Urinary bladder (tissue), 4 donors: Measurements from ENCODE around the gene NUMBL. TPM values are rescaled to one million over a fixed set of nuclear protein-coding genes. Genes with fewer than 3 reads are reported as not detected.

Source experiments
- DNase-seq: peaks from one replicate; pipeline ENCODE4 v3.0.0-alpha.2; 2015; ENCODE audit errors: extremely low spot score
- H3K27ac ChIP-seq: one replicate; pipeline ENCODE4 v1.5.1; 2013; ENCODE audit warnings: low read depth, mild to moderate bottlenecking, moderate library complexity
- H3K36me3 ChIP-seq: one replicate; pipeline ENCODE4 v1.6.1; 2013; ENCODE audit warnings: mild to moderate bottlenecking, moderate library complexity; ENCODE audit not compliant: insufficient read depth
- H3K4me1 ChIP-seq: one replicate; pipeline ENCODE4 v1.6.1; 2013; ENCODE audit warnings: mild to moderate bottlenecking, moderate library complexity; ENCODE audit not compliant: insufficient read depth
- H3K4me3 ChIP-seq: one replicate; pipeline ENCODE4 v1.5.1; 2013; ENCODE audit warnings: low read depth, low read length
- WGBS: extraction: QIAGEN DNeasy Blood & Tissue Kit; methylation state at CpG from one replicate; pipeline ENCODE4 v1.1.7; 2013; 5-methylcytosine and 5-hydroxymethylcytosine counted together
- polyA plus RNA-seq: library from polyadenylated mRNA; stranded (reverse); fragments of 200-250 nt; gene quantifications from one replicate; pipeline ENCODE4 v1.2.3, GENCODE V29; 2013
- small RNA-seq: library from RNA; depleted of rRNA; stranded (forward); fragments of <200 nt; gene quantifications from one replicate; pipeline ENCODE3, GENCODE V24; 2014
- total RNA-seq: library from RNA; depleted of rRNA; stranded (reverse); fragments of >200 nt; gene quantifications from one replicate; pipeline ENCODE4 v1.2.3, GENCODE V29; 2014
- donor health status: healthy with polysubstance abuse.
- donor health status: healthy.

The NUMBL gene
- total and polyA plus RNA-seq, 2 donors = 22.8 to 63.3 TPM

GRCh38 chr19:40619333-40620160 lies 70.9 kb downstream of the NUMBL start:
- Histone ChIP-seq H3K36me3 (peaks cover 2% of the 10 kb centered on the region), H3K4me3 (no peak overlapping the region), H3K4me1 (no peaks in the 10 kb centered on the region), H3K27ac (no peak overlapping the region)
- 80% methylated on average over 11 of the region's 11 CpGs for WGBS
- no peak for DNase-seq

GRCh38 chr19:40617961-40618360 lies 72.5 kb downstream of the NUMBL start:
- 75% methylated on average over 4 of the region's 4 CpGs for WGBS
- no peak for DNase-seq
- H3K4me1 ChIP-seq = no peaks in the 10 kb centered on the region
- H3K4me3 ChIP-seq = no peak overlapping the region
- H3K27ac ChIP-seq = no peak overlapping the region
- H3K36me3 ChIP-seq = peaks cover 2% of the 10 kb centered on the region

- no peaks in the 10 kb centered on the region for H3K4me1 ChIP-seq
- H3K4me3 ChIP-seq = no peak overlapping the region
- peaks cover 2% of the 10 kb centered on the region for H3K36me3 ChIP-seq
- no peak overlapping the region for H3K27ac ChIP-seq
- WGBS = 93% methylated on average over 17 of the region's 17 CpGs
- no peak for DNase-seq
These were observed 73.5 kb downstream of the NUMBL start for GRCh38 chr19:40616941-40617340.

- H3K4me1 ChIP-seq = no peaks in the 10 kb centered on the region
- no peak for DNase-seq
- WGBS = 91% methylated on average over 5 of the region's 5 CpGs
- H3K27ac ChIP-seq = no peak overlapping the region
- H3K36me3 ChIP-seq = peaks cover 2% of the 10 kb centered on the region
- no peak overlapping the region for H3K4me3 ChIP-seq
These were observed 74.3 kb downstream of the NUMBL start for GRCh38 chr19:40616178-40616577.

Small RNA genes lying within 50 kb of the gene (small RNA-seq; reads per million reads assigned to genes)
- not detected for gene RNU6-195P

Other genes with a start within 250 kb of the NUMBL start
- gene SERTAD3, start 246.3 kb downstream of the NUMBL start, total RNA-seq = 32.2 TPM
- gene SERTAD3, start 246.3 kb downstream of the NUMBL start, polyA plus RNA-seq = 43.8 TPM
- gene BLVRB, start 224.9 kb downstream of the NUMBL start, total RNA-seq = 48.2 TPM
- gene BLVRB, start 224.9 kb downstream of the NUMBL start, polyA plus RNA-seq = 200 TPM
- gene SPTBN4, start 223.7 kb downstream of the NUMBL start, total RNA-seq = 1.7 TPM
- gene SPTBN4, start 223.7 kb downstream of the NUMBL start, polyA plus RNA-seq = 3.8 TPM
- gene SHKBP1, start 113.8 kb downstream of the NUMBL start, total RNA-seq = 10.2 TPM
- gene SHKBP1, start 113.8 kb downstream of the NUMBL start, polyA plus RNA-seq = 77.9 TPM
- gene LTBP4, start 89.3 kb downstream of the NUMBL start, total RNA-seq = 305 TPM
- gene LTBP4, start 89.3 kb downstream of the NUMBL start, polyA plus RNA-seq = 647 TPM
- gene COQ8B, start 26.2 kb upstream of the NUMBL start, total RNA-seq = 24.4 TPM
- 51.6 TPM for gene COQ8B, start 26.2 kb upstream of the NUMBL start, polyA plus RNA-seq
- 9.3 TPM for gene ITPKC, start 26.5 kb upstream of the NUMBL start, total RNA-seq
- gene ITPKC, start 26.5 kb upstream of the NUMBL start, polyA plus RNA-seq = 36.4 TPM
- gene ACTMAP, start 59.8 kb upstream of the NUMBL start, total RNA-seq = 0.79 TPM
- gene ACTMAP, start 59.8 kb upstream of the NUMBL start, polyA plus RNA-seq = 5.7 TPM
- 22.6 TPM for gene SNRPA, start 60.6 kb upstream of the NUMBL start, total RNA-seq
- 67.2 TPM for gene SNRPA, start 60.6 kb upstream of the NUMBL start, polyA plus RNA-seq
- gene MIA, start 84.9 kb upstream of the NUMBL start, total RNA-seq = 2.9 TPM
- gene MIA, start 84.9 kb upstream of the NUMBL start, polyA plus RNA-seq = 11.8 TPM
- gene RAB4B, start 87.6 kb upstream of the NUMBL start, total RNA-seq = 2.7 TPM
- 46.2 TPM for gene RAB4B, start 87.6 kb upstream of the NUMBL start, polyA plus RNA-seq
- gene EGLN2, start 108.5 kb upstream of the NUMBL start, total RNA-seq = 39.5 TPM
- gene EGLN2, start 108.5 kb upstream of the NUMBL start, polyA plus RNA-seq = 122 TPM
- gene CYP2A6, start 159.8 kb upstream of the NUMBL start, total RNA-seq = not detected
- gene CYP2A6, start 159.8 kb upstream of the NUMBL start, polyA plus RNA-seq = 1.5 TPM
- not detected for gene CYP2A7, start 191.6 kb upstream of the NUMBL start, total RNA-seq
- 0.49 TPM for gene CYP2A7, start 191.6 kb upstream of the NUMBL start, polyA plus RNA-seq